ENCODE measurements around the gene IL1R2. TPM values are rescaled to one million over a fixed set of nuclear protein-coding genes. Genes with fewer than 3 reads are reported as not detected.
A peak's percentile ranks its signal among the peaks of the same experiment; 100 is the strongest.

Gene IL1R2
- polyA plus RNA-seq, 2 of the 4 experiments (the other 2 are of a cell fraction), result 0.83 to 1.7 TPM

GRCh38 chr2:102030502-102030854 lies 38.7 kb downstream of the IL1R2 start:
- TF ChIP-seq ZC3H11A (IDR thresholded peaks at IDR 0.05) (no peak), ZFP36 (IDR thresholded peaks at IDR 0.05; ENCODE audit: borderline replicate concordance, partially characterized antibody) (no peak), CBX2 (IDR thresholded peaks at IDR 0.05; ENCODE audit: borderline replicate concordance, low read depth) (no peak), POLR2A (IDR thresholded peaks at IDR 0.05; ENCODE audit: low read length) (no peak), HOXA7 (CRISPR knock-in tag; IDR thresholded peaks at IDR 0.05) (no peak), RCOR1 (IDR thresholded peaks at IDR 0.05; ENCODE audit: low read depth, low read length) (no peak), KDM5A (IDR thresholded peaks at IDR 0.05) (no peak), ESRRA (IDR thresholded peaks at IDR 0.05; ENCODE audit: borderline replicate concordance, low read length) (no peak), FOSB (CRISPR knock-in tag; IDR thresholded peaks at IDR 0.05) (no peak), ZSCAN20 (CRISPR knock-in tag; IDR thresholded peaks at IDR 0.05) (no peak), HDAC2 (IDR thresholded peaks at IDR 0.05) (no peak), BHLHE40 (IDR thresholded peaks at IDR 0.05; ENCODE audit: low read depth, low read length) (no peak)
- CTCF ChIA-PET, result interaction anchor here (3.1 kb wide), 1 partner anchor 10 kb away, joined by 18 read pairs; no protein-coding TSS in a partner anchor
- FAIRE-seq, result no peak

GRCh38 chr2:102030855-102031527 lies 39.2 kb downstream of the IL1R2 start:
- Histone ChIP-seq H3K9me3 (no peaks in the 10 kb centered on the region), H3K4me3 (no peak overlapping the region), H3K27ac (peak overlapping the region; percentile 18 to 42; a peak in 4 of 6 replicates), H3K4me2 (no peak overlapping the region), H3K4me1 (peaks cover 48% of the 10 kb centered on the region)
- TF ChIP-seq FOXS1 (CRISPR knock-in tag; IDR thresholded peaks at IDR 0.05) (no peak), NPAS2 (CRISPR knock-in tag; IDR thresholded peaks at IDR 0.05; ENCODE audit: borderline replicate concordance) (no peak)
- 87% methylated on average over 15 of the region's 15 CpGs for WGBS (ENCODE audit: missing lambda C conversion rate)
- DNase-seq (ENCODE audit: low read depth in 1 of 2, low spot score in 1 of 2) (no peak), FAIRE-seq (no peak), ATAC-seq (no peak)
- ChIA-PET CTCF (interaction anchor here (3.1 kb wide), 1 partner anchor 11 kb away, joined by 18 read pairs; no protein-coding TSS in a partner anchor), POLR2A (no interaction called here)

More at GRCh38 chr2:102030502-102030854, 38.7 kb downstream of the IL1R2 start:
- Histone ChIP-seq H3K4me1 (peaks cover 50% of the 10 kb centered on the region), H3K4me3 (no peak overlapping the region), H3K9me3 (no peaks in the 10 kb centered on the region), H3K27ac (no peak overlapping the region; a peak in 1 of 6 replicates), H3K4me2 (no peak overlapping the region)
- WGBS (ENCODE audit: missing lambda C conversion rate), result 88% methylated on average over 1 of the region's 1 CpG
- ATAC-seq, result no peak
- DNase-seq (ENCODE audit: low read depth in 1 of 2, low spot score in 1 of 2), result no peak
- POLR2A ChIA-PET, result no interaction called here

- FAIRE-seq (no peak), ATAC-seq (no peak), DNase-seq (ENCODE audit: low read depth in 1 of 2, low spot score in 1 of 2) (peak in 1 of 2 experiments; percentile 11)
- Histone ChIP-seq H3K27ac (peak overlapping the region; percentile 71 to 82), H3K4me1 (peaks cover 39% of the 10 kb centered on the region), H3K4me3 (no peak overlapping the region), H3K4me2 (peak overlapping the region; percentile 68), H3K9me3 (no peaks in the 10 kb centered on the region)
- ChIA-PET CTCF (interaction anchor here (0.7 to 2.7 kb wide), 7 partner anchors 12 to 411 kb away, joined by 3 to 14 read pairs (median 10); no protein-coding TSS in a partner anchor), POLR2A (interaction anchor here (2.1 to 2.2 kb wide), 2 partner anchors 32 to 34 kb away, joined by 6 to 23 read pairs; no protein-coding TSS in a partner anchor)
- TF ChIP-seq BCL3 (IDR thresholded peaks at IDR 0.05), result no peak
- TF ChIP-seq KDM5A (IDR thresholded peaks at IDR 0.05), result no peak
- no peak for TF ChIP-seq ELK1 (IDR thresholded peaks at IDR 0.05; ENCODE audit: low read depth, low read length)
- TF ChIP-seq FOSB (CRISPR knock-in tag; IDR thresholded peaks at IDR 0.05), result no peak
- TF ChIP-seq HOXB13 (CRISPR knock-in tag; IDR thresholded peaks at IDR 0.05; ENCODE audit: low read depth), result no peak
- no peak for TF ChIP-seq HOXA7 (CRISPR knock-in tag; IDR thresholded peaks at IDR 0.05)
- no peak for TF ChIP-seq NR3C1 (IDR thresholded peaks at IDR 0.05)
- TF ChIP-seq EHF (CRISPR knock-in tag; IDR thresholded peaks at IDR 0.05), result no peak
- no peak for TF ChIP-seq RAD21 (conservative IDR thresholded peaks at IDR 0.05 in 1 of 2, IDR thresholded peaks at IDR 0.05 in 1 of 2)
- TF ChIP-seq ESRRA (IDR thresholded peaks at IDR 0.05; ENCODE audit: borderline replicate concordance, low read length), result no peak
- no peak for TF ChIP-seq JUN (IDR thresholded peaks at IDR 0.05)
- TF ChIP-seq CTCF (IDR thresholded peaks at IDR 0.05), result no peak
- TF ChIP-seq RNF2 (IDR thresholded peaks at IDR 0.05; ENCODE audit: borderline replicate concordance, low read depth), result no peak
- no peak for TF ChIP-seq FOSL2 (IDR thresholded peaks at IDR 0.05)
- TF ChIP-seq FOSL2 (CRISPR knock-in tag; IDR thresholded peaks at IDR 0.05), result no peak
- TF ChIP-seq CHD2 (IDR thresholded peaks at IDR 0.05; ENCODE audit: low read length, partially characterized antibody), result no peak
- WGBS (ENCODE audit: missing lambda C conversion rate), result 68% methylated on average over 2 of the region's 2 CpGs
Observed at GRCh38 chr2:102032368-102033030, 40.7 kb downstream of the IL1R2 start.
